Stimulated activated CD8-positive, alpha-beta memory T cell treated with anti-CD3 and anti-CD28 coated beads, Interleukin-7, amount 100 ng/mL, for 4 hours (primary cell): Measurements from ENCODE around the gene TMEM59.
"Not testable (repeated sequence)": the region's sequence is repeated elsewhere in the genome, so short reads cannot be mapped to it uniquely, and the experiment has no call there.

Experiments
- DNase-seq, 2 donors: peaks; one replicate each; pipeline ENCODE4 v3.0.0-alpha.2; 2020; ENCODE audit warnings: low read depth in 2 of 2

TMEM59 gene

GRCh38 chr1:54052934-54053744 lies at the start of gene TMEM59, which contains the start of gene TCEANC2:
TMEM59 (minus strand) TSS chr1:54053204; CDS start chr1:54053188, 16 bp downstream.
TCEANC2 (plus strand) TSS chr1:54053608; CDS start chr1:54054423, 815 bp downstream.
- peak; percentile 96 to 98 for DNase-seq

DNA sequence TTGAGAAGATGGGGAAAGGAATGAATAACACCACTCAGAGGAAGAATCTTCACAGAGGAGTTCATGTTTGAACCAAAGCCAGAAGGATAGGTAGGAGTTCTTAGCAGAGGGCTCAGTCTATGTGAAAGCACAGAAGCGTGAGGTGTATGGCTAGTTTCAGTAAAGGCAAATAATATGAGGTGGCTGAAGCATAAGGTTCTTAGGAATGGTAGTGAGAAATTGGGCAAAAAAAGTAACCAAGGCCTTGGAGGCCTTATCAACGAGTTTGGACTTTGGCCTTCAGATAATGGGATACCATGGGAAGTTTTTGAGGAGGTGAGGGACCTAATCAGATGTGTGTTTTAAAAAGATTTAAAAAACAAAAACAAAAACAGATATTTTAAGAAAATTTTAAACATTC lies 47.5 kb upstream of the TMEM59 start:
- DNase-seq = no peak

- no peak for DNase-seq
Observed at GRCh38 chr1:54099061-54099610, 46.1 kb upstream of the TMEM59 start.

- no peak for DNase-seq
Observed at GRCh38 chr1:54096877-54097240, 43.9 kb upstream of the TMEM59 start.

GRCh38 chr1:54096227-54096876 lies 43.3 kb upstream of the TMEM59 start:
- DNase-seq = no peak

- no peak for DNase-seq
Observed at GRCh38 chr1:54095546-54096226, 42.7 kb upstream of the TMEM59 start.

DNA sequence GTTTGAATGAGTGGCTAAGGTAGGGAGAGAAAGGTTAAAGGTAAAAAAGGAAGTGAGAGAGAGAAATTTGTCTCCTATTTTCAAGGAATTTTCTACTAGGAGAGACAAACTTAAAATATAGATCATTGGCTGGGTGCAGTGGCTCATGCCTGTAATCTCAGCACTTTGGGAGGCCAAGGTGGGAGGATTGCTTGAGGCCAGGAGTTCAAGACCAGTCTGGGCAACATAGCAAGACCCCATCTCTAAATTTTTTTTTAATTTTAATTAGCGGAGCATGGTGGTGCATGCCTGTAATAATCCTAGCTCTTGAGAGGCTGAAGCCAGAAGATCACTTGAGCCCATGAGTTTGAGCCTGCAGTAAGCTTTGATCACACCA lies 41.7 kb upstream of the TMEM59 start:
- DNase-seq = not testable (repeated sequence)

GRCh38 chr1:54094001-54094729 lies 41.2 kb upstream of the TMEM59 start:
- DNase-seq = no peak

DNA sequence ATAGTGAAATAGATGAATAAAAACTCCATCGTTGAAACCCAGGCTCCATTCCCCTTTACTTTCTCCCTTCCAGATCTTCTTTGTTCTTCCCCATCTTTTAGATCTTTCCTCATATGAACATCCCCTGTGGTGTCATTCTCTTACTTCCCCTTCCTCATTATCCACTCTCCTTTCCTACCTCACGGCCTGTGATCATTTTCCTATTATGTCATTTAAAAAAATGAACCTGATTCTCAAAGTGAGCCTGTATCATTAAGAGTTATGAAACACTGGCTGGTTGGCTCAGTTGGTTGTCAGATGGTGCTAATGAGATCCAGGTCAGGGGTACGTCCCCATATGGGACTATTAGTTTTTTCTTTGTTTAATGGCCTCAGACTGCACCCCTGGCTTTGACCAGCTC lies 38.7 kb upstream of the TMEM59 start:
- no peak for DNase-seq

DNA sequence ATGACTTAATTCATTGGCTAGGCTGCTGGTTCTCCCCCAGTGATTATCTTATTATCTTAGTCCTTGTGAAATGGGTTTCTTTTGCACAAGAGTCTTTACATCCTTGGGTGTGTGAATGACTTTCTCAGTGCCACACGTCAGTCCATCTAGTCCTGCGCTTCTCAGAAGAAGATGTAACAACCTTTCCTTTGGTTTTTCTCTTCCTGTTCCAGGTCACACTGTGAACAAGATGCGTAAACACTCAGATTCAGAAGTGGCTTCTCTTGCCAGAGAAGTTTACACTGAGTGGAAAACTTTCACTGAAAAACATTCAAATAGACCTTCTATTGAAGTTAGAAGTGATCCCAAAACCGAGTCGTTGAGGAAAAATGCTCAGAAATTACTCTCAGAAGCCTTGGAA lies 35.4 kb upstream of the TMEM59 start:
- no peak for DNase-seq

GRCh38 chr1:54086754-54087153 lies 33.8 kb upstream of the TMEM59 start:
- no peak for DNase-seq

- DNase-seq = no peak
Observed at GRCh38 chr1:54084794-54085193, 31.8 kb upstream of the TMEM59 start.

- DNase-seq = peak; percentile 10 to 18
Observed at GRCh38 chr1:54081306-54082270, 28.6 kb upstream of the TMEM59 start.

DNA sequence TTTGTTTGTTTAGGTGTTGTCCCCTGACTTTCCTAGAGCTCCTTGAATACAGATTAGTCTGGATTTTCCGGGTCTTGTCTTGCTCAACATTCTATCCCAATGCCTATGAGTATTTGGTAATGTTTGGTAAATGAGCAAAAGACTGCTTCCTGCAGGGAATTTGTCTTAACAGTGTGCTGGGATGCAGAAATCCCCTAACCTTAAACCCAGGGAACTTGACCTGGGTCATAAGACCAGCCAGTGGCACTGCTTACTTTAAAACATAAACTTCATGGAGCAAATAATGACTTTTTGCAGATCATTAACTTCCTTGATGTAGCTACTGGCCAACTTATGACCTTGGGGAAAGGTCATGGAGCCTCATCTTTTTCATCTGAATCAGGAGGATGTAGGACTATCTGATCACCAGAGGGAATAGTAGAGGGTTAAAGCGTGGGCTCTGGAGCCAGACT lies 27.6 kb upstream of the TMEM59 start:
- DNase-seq = no peak

- DNase-seq = no peak
Observed at GRCh38 chr1:54077359-54077758, 24.4 kb upstream of the TMEM59 start.

- DNase-seq = no peak
Observed at GRCh38 chr1:54070171-54070837, 17.3 kb upstream of the TMEM59 start.

- no peak for DNase-seq
Observed at GRCh38 chr1:54069791-54070170, 16.8 kb upstream of the TMEM59 start.

DNA sequence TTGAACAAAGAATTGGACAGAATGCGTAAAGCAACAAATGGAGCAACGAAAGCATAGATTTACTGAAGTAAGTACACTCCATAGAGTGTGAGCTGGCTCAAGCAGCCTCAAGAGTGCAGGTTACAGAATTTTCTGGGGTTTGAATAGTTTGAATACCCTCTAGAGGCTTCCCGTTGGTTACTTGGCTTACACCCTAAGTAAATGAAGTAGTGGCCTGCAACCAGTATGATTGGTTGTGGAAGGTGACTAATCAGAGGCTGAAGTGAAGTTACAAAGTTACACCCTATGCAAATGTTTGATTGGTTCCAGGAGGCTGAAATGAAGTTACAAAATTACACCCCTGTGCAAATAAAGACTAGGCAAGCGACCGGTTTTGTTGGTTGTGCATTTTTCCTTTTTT lies 11.3 kb upstream of the TMEM59 start:
- no peak for DNase-seq

- DNase-seq = no peak
Observed at GRCh38 chr1:54054438-54054749, 1.4 kb upstream of the TMEM59 start.
